Sigmoid colon (tissue), 7 donors: ENCODE results near the gene PDE9A. TPM values are rescaled to one million over a fixed set of nuclear protein-coding genes. Genes with fewer than 3 reads are reported as not detected.
"Not testable (repeated sequence)": the region's sequence is repeated elsewhere in the genome, so short reads cannot be mapped to it uniquely, and the experiment has no call there.

Experiments used
- DNase-seq: peaks from one replicate; pipeline ENCODE4 v3.0.0-alpha.2; 2019
- H3K27ac ChIP-seq, 4 donors: fragments of 200-600 bp; sonication (generic); one replicate each; pipeline ENCODE4 v1.5.1; 2016 to 2019; ENCODE audit warnings: mild to moderate bottlenecking in 1 of 4
- H3K27me3 ChIP-seq, 3 donors: fragments of 200-600 bp; sonication (generic); one replicate each; pipeline ENCODE4 v1.5.1; 2019; ENCODE audit warnings: mild to moderate bottlenecking in 1 of 3
- H3K36me3 ChIP-seq, 4 donors: fragments of 200-600 bp; sonication (generic); one replicate each; pipeline ENCODE4 v1.5.1; 2016 to 2019
- H3K4me1 ChIP-seq, 4 donors: fragments of 200-600 bp; sonication (generic); one replicate each; pipeline ENCODE4 v1.5.1; 2017 to 2019
- H3K4me3 ChIP-seq, 4 donors: fragments of 200-600 bp; sonication (generic); one replicate each; pipeline ENCODE4 v1.5.1; 2017 to 2019; ENCODE audit warnings: mild to moderate bottlenecking in 2 of 4, moderate library complexity in 1 of 4
- H3K9me3 ChIP-seq, 4 donors: fragments of 200-600 bp in 3 of 4; sonication (generic) in 3 of 4; one replicate each; pipeline versions ENCODE4 v1.5.1 to v1.6.1; 2013 to 2019
- EP300 ChIP-seq, 4 donors: sonication (generic); formaldehyde crosslinking; IDR thresholded peaks; one replicate each; pipeline ENCODE4 v1.6.1; 2017; ENCODE audit warnings: antibody characterized with exemption in 4 of 4
- POLR2A ChIP-seq, 2 donors: fragments of 450-650 bp; IDR thresholded peaks; one replicate each; pipeline ENCODE4 v1.6.1; 2016; ENCODE audit warnings: antibody characterized with exemption in 2 of 2, mild to moderate bottlenecking in 2 of 2, moderate library complexity in 2 of 2
- POLR2AphosphoS5 ChIP-seq, 4 donors: sonication (generic); formaldehyde crosslinking; IDR thresholded peaks; one replicate each; pipeline ENCODE4 v1.6.1; 2017; ENCODE audit warnings: antibody characterized with exemption in 4 of 4
- WGBS, 2 donors: extraction: QIAGEN DNeasy Blood & Tissue Kit; methylation state at CpG; one replicate each; pipeline ENCODE4 v1.1.7; 2013; 5-methylcytosine and 5-hydroxymethylcytosine counted together
- intact Hi-C: fragments of 100-400 bp; cut with DNase I; formaldehyde crosslinking; loops from one replicate; pipeline ENCODE4 v1.15.1; 2023
- polyA plus RNA-seq, 3 donors: library from polyadenylated mRNA; stranded (reverse); fragments of 200-250 nt; gene quantifications; one replicate each; pipeline ENCODE4 v1.2.3, GENCODE V29; 2013
- total RNA-seq, 4 donors: library from RNA; depleted of rRNA; stranded (reverse); fragments of >200 nt; gene quantifications; one replicate each; pipeline ENCODE4 v1.1.0, GENCODE V29; 2016
- TF ChIP-seq, protein P1 (sequence below), 4 experiments: fragments of 450-650 bp in 3 of 4; fragments of 200-600 bp in 1 of 4; IDR thresholded peaks; one replicate each; pipeline ENCODE4 v1.5.1; 2016 to 2019; ENCODE audit warnings: antibody characterized with exemption in 4 of 4, mild to moderate bottlenecking in 3 of 4, moderate library complexity in 2 of 4
- donor health status: healthy with polysubstance abuse.
- donor health status: Bipolar disorder and iron deficiency.
- donor health status: healthy.

The PDE9A gene
- total and polyA plus RNA-seq, 7 donors = 71.6 to 433 (median 102) TPM

DNA sequence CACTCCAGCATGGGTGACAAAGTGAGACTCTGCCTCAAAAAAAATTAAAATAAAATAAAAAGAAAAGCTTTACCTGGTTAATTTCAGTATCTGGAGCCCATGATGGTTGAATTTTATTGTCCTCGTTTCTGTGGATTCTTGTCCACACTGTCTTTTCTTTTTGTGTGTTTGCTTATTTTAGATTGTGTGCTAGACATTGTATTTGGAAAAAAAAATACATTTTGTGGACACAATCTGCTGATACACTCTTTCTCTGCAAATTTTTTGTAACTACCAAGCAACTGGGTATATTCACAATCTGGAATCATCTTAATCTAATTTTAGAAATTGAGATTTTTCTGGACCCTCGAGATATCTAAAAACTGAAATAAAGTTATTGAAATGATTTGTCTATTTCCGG is 41.6 kb upstream of the PDE9A start:
- peaks cover 0 to 7% (median 4%) of the 10 kb centered on the region in 3 donors for H3K27me3 ChIP-seq
- peaks cover 0 to 5% (median 2%) of the 10 kb centered on the region in 4 donors for H3K4me1 ChIP-seq
- no peak for DNase-seq
- intact Hi-C loops = loop anchor here (10.0 kb wide), 1 partner anchor 47 kb away; no protein-coding TSS in a partner anchor
- peaks cover 0 to 4% (median 0%) of the 10 kb centered on the region in 4 donors for H3K9me3 ChIP-seq
- TF ChIP-seq EP300 (IDR thresholded peaks at IDR 0.05) = no peak
- TF ChIP-seq, protein P1, sequence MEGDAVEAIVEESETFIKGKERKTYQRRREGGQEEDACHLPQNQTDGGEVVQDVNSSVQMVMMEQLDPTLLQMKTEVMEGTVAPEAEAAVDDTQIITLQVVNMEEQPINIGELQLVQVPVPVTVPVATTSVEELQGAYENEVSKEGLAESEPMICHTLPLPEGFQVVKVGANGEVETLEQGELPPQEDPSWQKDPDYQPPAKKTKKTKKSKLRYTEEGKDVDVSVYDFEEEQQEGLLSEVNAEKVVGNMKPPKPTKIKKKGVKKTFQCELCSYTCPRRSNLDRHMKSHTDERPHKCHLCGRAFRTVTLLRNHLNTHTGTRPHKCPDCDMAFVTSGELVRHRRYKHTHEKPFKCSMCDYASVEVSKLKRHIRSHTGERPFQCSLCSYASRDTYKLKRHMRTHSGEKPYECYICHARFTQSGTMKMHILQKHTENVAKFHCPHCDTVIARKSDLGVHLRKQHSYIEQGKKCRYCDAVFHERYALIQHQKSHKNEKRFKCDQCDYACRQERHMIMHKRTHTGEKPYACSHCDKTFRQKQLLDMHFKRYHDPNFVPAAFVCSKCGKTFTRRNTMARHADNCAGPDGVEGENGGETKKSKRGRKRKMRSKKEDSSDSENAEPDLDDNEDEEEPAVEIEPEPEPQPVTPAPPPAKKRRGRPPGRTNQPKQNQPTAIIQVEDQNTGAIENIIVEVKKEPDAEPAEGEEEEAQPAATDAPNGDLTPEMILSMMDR (IDR thresholded peaks at IDR 0.05) = no peak
- no peak for TF ChIP-seq POLR2AphosphoS5 (IDR thresholded peaks at IDR 0.05)
- TF ChIP-seq POLR2A (IDR thresholded peaks at IDR 0.05) = no peak
- no peaks in the 10 kb centered on the region for H3K36me3 ChIP-seq
- H3K4me3 ChIP-seq = no peak overlapping the region
- 94% methylated on average over 3 of the region's 3 CpGs for WGBS, 2 donors
- no peak overlapping the region for H3K27ac ChIP-seq

DNA sequence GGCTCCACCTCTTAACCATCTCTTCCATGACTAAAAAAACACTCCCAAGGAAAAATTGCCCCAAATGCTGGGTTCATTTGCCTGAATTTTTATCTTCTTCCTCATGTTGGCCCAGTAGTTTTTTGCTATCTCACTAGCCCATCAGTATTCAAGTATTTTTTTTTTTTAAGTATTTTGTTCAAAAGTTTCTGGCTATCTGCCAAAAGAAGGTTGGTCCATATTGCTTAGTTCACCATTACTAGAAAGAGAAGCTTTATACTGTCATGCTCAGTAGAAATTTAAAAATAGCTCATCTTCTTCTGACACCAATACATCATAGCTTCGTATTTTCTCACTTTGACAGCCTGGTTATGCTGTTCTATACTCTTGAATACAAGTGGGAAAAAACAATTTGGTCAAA is 41.0 kb upstream of the PDE9A start:
- Histone ChIP-seq H3K27me3 (peaks cover 0 to 12% (median 9%) of the 10 kb centered on the region in 3 donors), H3K4me1 (peaks cover 0 to 10% (median 3%) of the 10 kb centered on the region in 4 donors), H3K4me3 (no peak overlapping the region), H3K27ac (no peak overlapping the region), H3K36me3 (no peaks in the 10 kb centered on the region), H3K9me3 (peaks cover 0 to 4% (median 0%) of the 10 kb centered on the region in 4 donors)
- DNase-seq = no peak
- WGBS, 2 donors = 90 to 96% methylated on average over 1 of the region's 1 CpG
- TF ChIP-seq POLR2AphosphoS5 (IDR thresholded peaks at IDR 0.05) = no peak
- no peak for TF ChIP-seq POLR2A (IDR thresholded peaks at IDR 0.05)
- TF ChIP-seq EP300 (IDR thresholded peaks at IDR 0.05) = no peak
- TF ChIP-seq, protein P1 (IDR thresholded peaks at IDR 0.05) = no peak
- intact Hi-C loops = loop anchor here (10.0 kb wide), 1 partner anchor 48 kb away; no protein-coding TSS in a partner anchor

DNA sequence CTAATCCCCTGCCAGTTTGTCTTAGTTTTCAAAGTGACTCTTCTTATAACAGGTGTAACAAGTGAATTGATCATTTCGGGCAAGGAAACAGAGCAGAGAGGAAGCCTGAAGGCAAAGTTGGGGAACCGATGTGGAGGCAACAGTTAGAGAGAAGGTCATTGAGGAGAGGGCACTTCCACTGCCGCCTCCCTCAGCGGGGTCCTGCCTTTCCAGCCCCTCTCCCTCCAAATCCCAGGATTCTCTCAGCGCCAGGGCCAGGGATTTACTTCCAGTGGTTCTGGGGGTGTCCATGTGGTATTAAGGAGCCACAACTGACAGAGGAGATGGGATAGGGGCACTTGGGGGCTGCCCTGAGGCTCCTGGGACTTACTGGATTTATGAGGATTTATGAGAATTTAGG is 39.7 kb upstream of the PDE9A start:
- WGBS, 2 donors = 94 to 96% methylated on average over 5 of the region's 5 CpGs
- no peak for DNase-seq
- intact Hi-C loops = loop anchor here (10.0 kb wide), 1 partner anchor 49 kb away; no protein-coding TSS in a partner anchor

DNA sequence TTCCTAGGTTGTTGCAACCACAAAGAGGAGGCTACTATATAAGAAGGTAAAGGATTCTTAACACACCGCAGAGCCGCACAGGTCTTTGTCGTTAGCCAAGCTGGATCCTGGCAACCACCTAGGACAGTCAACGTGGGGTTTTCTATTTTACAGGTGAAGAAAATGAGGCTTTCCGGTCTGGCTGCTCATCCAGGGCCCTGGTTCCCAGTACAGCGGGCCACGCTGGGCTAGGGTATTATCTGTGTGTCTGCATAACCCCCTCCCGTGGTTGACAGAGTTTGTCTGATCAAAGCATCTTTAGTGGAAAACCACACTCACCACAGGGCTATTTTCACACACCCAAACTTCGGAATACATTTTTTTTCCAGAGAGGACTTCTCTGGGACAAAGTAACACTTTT is 39.0 kb upstream of the PDE9A start:
- Histone ChIP-seq H3K36me3 (no peaks in the 10 kb centered on the region), H3K4me3 (no peak overlapping the region), H3K27ac (no peak overlapping the region), H3K4me1 (peaks cover 0 to 10% (median 3%) of the 10 kb centered on the region in 4 donors), H3K27me3 (peaks cover 0 to 32% (median 23%) of the 10 kb centered on the region in 3 donors), H3K9me3 (peaks cover 0 to 4% (median 0%) of the 10 kb centered on the region in 4 donors)
- TF ChIP-seq POLR2AphosphoS5 (IDR thresholded peaks at IDR 0.05) (no peak), POLR2A (IDR thresholded peaks at IDR 0.05) (no peak), EP300 (IDR thresholded peaks at IDR 0.05) (no peak)
- TF ChIP-seq, protein P1 (IDR thresholded peaks at IDR 0.05) = no peak
- 62 to 80% methylated on average over 9 of the region's 9 CpGs for WGBS, 2 donors
- no peak for DNase-seq
- intact Hi-C loops = loop anchor here (10.0 kb wide), 1 partner anchor 50 kb away; no protein-coding TSS in a partner anchor

More for the DNA sequence above, 39.7 kb upstream of the PDE9A start:
- TF ChIP-seq EP300 (IDR thresholded peaks at IDR 0.05) (no peak), POLR2A (IDR thresholded peaks at IDR 0.05) (no peak)
- peaks cover 0 to 4% (median 0%) of the 10 kb centered on the region in 4 donors for H3K9me3 ChIP-seq
- H3K36me3 ChIP-seq = no peaks in the 10 kb centered on the region
- peaks cover 0 to 26% (median 23%) of the 10 kb centered on the region in 3 donors for H3K27me3 ChIP-seq
- no peak overlapping the region for H3K4me3 ChIP-seq
- H3K4me1 ChIP-seq = peaks cover 0 to 10% (median 3%) of the 10 kb centered on the region in 4 donors
- no peak overlapping the region for H3K27ac ChIP-seq

DNA sequence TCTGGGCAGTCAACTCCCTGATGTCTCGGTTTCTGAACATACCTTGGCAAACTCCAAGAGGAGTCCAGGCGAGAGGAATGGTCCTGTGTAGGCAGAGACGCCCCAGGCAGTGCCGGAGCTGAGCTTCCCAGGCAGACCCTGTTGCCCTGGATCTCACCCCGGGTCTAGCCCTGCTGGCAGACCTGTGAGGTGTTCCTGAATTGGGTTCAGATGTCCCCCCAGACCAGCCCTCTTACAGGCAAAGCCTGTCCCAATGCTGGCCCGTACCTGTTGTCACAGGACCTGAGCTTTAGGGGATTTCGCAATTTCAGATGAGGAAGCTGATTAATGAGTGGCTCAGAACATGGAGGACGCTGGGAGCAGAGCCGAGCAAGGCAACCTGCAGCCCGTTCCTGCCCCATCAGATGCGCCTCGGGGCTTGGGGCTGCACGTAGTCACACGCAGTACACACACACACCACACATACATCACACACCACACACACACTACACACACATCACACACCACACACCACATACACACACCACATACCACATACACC is 38.5 kb upstream of the PDE9A start:
- no peaks in the 10 kb centered on the region for H3K36me3 ChIP-seq
- no peak overlapping the region for H3K4me3 ChIP-seq
- TF ChIP-seq EP300 (IDR thresholded peaks at IDR 0.05) (no peak), POLR2A (IDR thresholded peaks at IDR 0.05) (no peak), POLR2AphosphoS5 (IDR thresholded peaks at IDR 0.05) (no peak)
- TF ChIP-seq, protein P1 (IDR thresholded peaks at IDR 0.05) = no peak
- no peak for DNase-seq
- intact Hi-C loops = loop anchor here (10.0 kb wide), 1 partner anchor 50 kb away; no protein-coding TSS in a partner anchor
- peaks cover 0 to 37% (median 23%) of the 10 kb centered on the region in 3 donors for H3K27me3 ChIP-seq
- H3K4me1 ChIP-seq = peaks cover 0 to 10% (median 3%) of the 10 kb centered on the region in 4 donors
- WGBS, 2 donors = 23 to 29% methylated on average over 14 of the region's 14 CpGs
- H3K27ac ChIP-seq = no peak overlapping the region
- H3K9me3 ChIP-seq = peaks cover 0 to 4% (median 0%) of the 10 kb centered on the region in 4 donors

DNA sequence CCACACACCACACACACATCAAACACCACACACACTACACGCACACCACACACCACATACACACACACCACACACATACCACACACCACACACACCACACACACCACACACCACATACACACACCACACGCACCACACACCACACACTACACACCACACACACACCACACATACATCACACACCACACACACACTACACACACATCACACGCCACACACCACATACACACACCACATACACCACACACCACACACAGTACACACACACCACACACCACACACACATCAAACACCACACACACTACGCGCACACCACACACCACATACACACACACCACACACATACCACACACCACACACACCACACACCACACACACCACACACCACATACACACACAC is 38.0 kb upstream of the PDE9A start:
- H3K4me1 ChIP-seq, H3K27ac ChIP-seq, H3K36me3 ChIP-seq, H3K4me3 ChIP-seq, H3K9me3 ChIP-seq, DNase-seq: not testable (repeated sequence)
- intact Hi-C loops = loop anchor here (10.0 kb wide), 1 partner anchor 51 kb away; no protein-coding TSS in a partner anchor
- WGBS, 2 donors = 47 to 51% methylated on average over 4 of the region's 5 CpGs
- H3K27me3 ChIP-seq = peaks cover 0 to 42% (median 23%) of the 10 kb centered on the region in 3 donors
